ENCODE results near the gene FFAR1.

FFAR1 gene

GRCh38 chr19:35340431-35340830 lies 7.3 kb upstream of the FFAR1 start:
- no peak overlapping the region for H3K4me3 ChIP-seq (ENCODE audit: low read length)
- H3K27me3 ChIP-seq (ENCODE audit: insufficient read depth, low read length), result peaks cover 4% of the 10 kb centered on the region

GRCh38 chr19:35341006-35341405 lies 6.7 kb upstream of the FFAR1 start:
- Histone ChIP-seq H2AFZ (ENCODE audit: low read depth, low read length) (no peak overlapping the region), H3K9me3 (ENCODE audit: low read length) (no peaks in the 10 kb centered on the region), H3K36me3 (ENCODE audit: insufficient read depth, low read length) (no peaks in the 10 kb centered on the region), H3K27me3 (ENCODE audit: insufficient read depth, low read length) (peaks cover 10% of the 10 kb centered on the region), H3K4me1 (ENCODE audit: insufficient read depth, low read length) (no peaks in the 10 kb centered on the region), H3K4me3 (ENCODE audit: low read length) (no peak overlapping the region)

More at GRCh38 chr19:35340431-35340830, 7.3 kb upstream of the FFAR1 start:
- Histone ChIP-seq H3K9me3 (ENCODE audit: low read length) (no peaks in the 10 kb centered on the region), H3K4me1 (ENCODE audit: insufficient read depth, low read length) (no peaks in the 10 kb centered on the region), H2AFZ (ENCODE audit: low read depth, low read length) (no peak overlapping the region), H3K36me3 (ENCODE audit: insufficient read depth, low read length) (no peaks in the 10 kb centered on the region)

- no peaks in the 10 kb centered on the region for H3K4me1 ChIP-seq (ENCODE audit: insufficient read depth, low read length)
- no peak overlapping the region for H2AFZ ChIP-seq (ENCODE audit: low read depth, low read length)
- H3K9me3 ChIP-seq (ENCODE audit: low read length), result no peaks in the 10 kb centered on the region
- H3K36me3 ChIP-seq (ENCODE audit: insufficient read depth, low read length), result no peaks in the 10 kb centered on the region
- H3K4me3 ChIP-seq (ENCODE audit: low read length), result no peak overlapping the region
- peaks cover 14% of the 10 kb centered on the region for H3K27me3 ChIP-seq (ENCODE audit: insufficient read depth, low read length)
Measured at GRCh38 chr19:35341565-35342225, 6.0 kb upstream of the FFAR1 start.

GRCh38 chr19:35342430-35342829 lies 5.3 kb upstream of the FFAR1 start:
- no peaks in the 10 kb centered on the region for H3K9me3 ChIP-seq (ENCODE audit: low read length)
- H3K36me3 ChIP-seq (ENCODE audit: insufficient read depth, low read length), result no peaks in the 10 kb centered on the region
- H2AFZ ChIP-seq (ENCODE audit: low read depth, low read length), result no peak overlapping the region
- peaks cover 20% of the 10 kb centered on the region for H3K27me3 ChIP-seq (ENCODE audit: insufficient read depth, low read length)
- no peaks in the 10 kb centered on the region for H3K4me1 ChIP-seq (ENCODE audit: insufficient read depth, low read length)
- H3K4me3 ChIP-seq (ENCODE audit: low read length), result no peak overlapping the region

- H3K4me3 ChIP-seq (ENCODE audit: low read length), result no peak overlapping the region
- no peak overlapping the region for H2AFZ ChIP-seq (ENCODE audit: low read depth, low read length)
- H3K27me3 ChIP-seq (ENCODE audit: insufficient read depth, low read length), result peaks cover 33% of the 10 kb centered on the region
Measured at GRCh38 chr19:35344511-35345031, 3.1 kb upstream of the FFAR1 start.

GRCh38 chr19:35345671-35346111 lies 2.0 kb upstream of the FFAR1 start:
- Histone ChIP-seq H3K27me3 (ENCODE audit: insufficient read depth, low read length) (peaks cover 41% of the 10 kb centered on the region), H3K4me1 (ENCODE audit: insufficient read depth, low read length) (no peaks in the 10 kb centered on the region), H3K4me3 (ENCODE audit: low read length) (no peak overlapping the region), H2AFZ (ENCODE audit: low read depth, low read length) (no peak overlapping the region), H3K9me3 (ENCODE audit: low read length) (peaks cover 2% of the 10 kb centered on the region), H3K36me3 (ENCODE audit: insufficient read depth, low read length) (no peaks in the 10 kb centered on the region)

More at GRCh38 chr19:35344511-35345031, 3.1 kb upstream of the FFAR1 start:
- Histone ChIP-seq H3K36me3 (ENCODE audit: insufficient read depth, low read length) (no peaks in the 10 kb centered on the region), H3K9me3 (ENCODE audit: low read length) (peaks cover 2% of the 10 kb centered on the region), H3K4me1 (ENCODE audit: insufficient read depth, low read length) (no peaks in the 10 kb centered on the region)

- H3K4me1 ChIP-seq (ENCODE audit: insufficient read depth, low read length), result no peaks in the 10 kb centered on the region
- H3K9me3 ChIP-seq (ENCODE audit: low read length), result peaks cover 2% of the 10 kb centered on the region
- no peak overlapping the region for H2AFZ ChIP-seq (ENCODE audit: low read depth, low read length)
- H3K36me3 ChIP-seq (ENCODE audit: insufficient read depth, low read length), result no peaks in the 10 kb centered on the region
- H3K27me3 ChIP-seq (ENCODE audit: insufficient read depth, low read length), result peaks cover 44% of the 10 kb centered on the region
- H3K4me3 ChIP-seq (ENCODE audit: low read length), result no peak overlapping the region
Measured at GRCh38 chr19:35346193-35347052, 1.3 kb upstream of the FFAR1 start.

GRCh38 chr19:35347930-35348298 lies 212 bp downstream of the FFAR1 start:
- Histone ChIP-seq H3K27me3 (ENCODE audit: insufficient read depth, low read length) (peaks cover 44% of the 10 kb centered on the region), H3K9me3 (ENCODE audit: low read length) (peaks cover 2% of the 10 kb centered on the region), H3K4me3 (ENCODE audit: low read length) (no peak overlapping the region), H3K4me1 (ENCODE audit: insufficient read depth, low read length) (no peaks in the 10 kb centered on the region), H2AFZ (ENCODE audit: low read depth, low read length) (no peak overlapping the region), H3K36me3 (ENCODE audit: insufficient read depth, low read length) (no peaks in the 10 kb centered on the region)

GRCh38 chr19:35348911-35349611 lies 1.4 kb downstream of the FFAR1 start:
- peaks cover 44% of the 10 kb centered on the region for H3K27me3 ChIP-seq (ENCODE audit: insufficient read depth, low read length)
- H3K4me3 ChIP-seq (ENCODE audit: low read length), result no peak overlapping the region
- peaks cover 2% of the 10 kb centered on the region for H3K9me3 ChIP-seq (ENCODE audit: low read length)
- no peaks in the 10 kb centered on the region for H3K36me3 ChIP-seq (ENCODE audit: insufficient read depth, low read length)
- H3K4me1 ChIP-seq (ENCODE audit: insufficient read depth, low read length), result no peaks in the 10 kb centered on the region
- no peak overlapping the region for H2AFZ ChIP-seq (ENCODE audit: low read depth, low read length)

- H3K36me3 ChIP-seq (ENCODE audit: insufficient read depth, low read length), result no peaks in the 10 kb centered on the region
- H3K27me3 ChIP-seq (ENCODE audit: insufficient read depth, low read length), result peaks cover 42% of the 10 kb centered on the region
- H3K4me1 ChIP-seq (ENCODE audit: insufficient read depth, low read length), result no peaks in the 10 kb centered on the region
- no peak overlapping the region for H2AFZ ChIP-seq (ENCODE audit: low read depth, low read length)
- H3K4me3 ChIP-seq (ENCODE audit: low read length), result no peak overlapping the region
- peaks cover 2% of the 10 kb centered on the region for H3K9me3 ChIP-seq (ENCODE audit: low read length)
Measured at GRCh38 chr19:35349614-35350521, 2.2 kb downstream of the FFAR1 start.

GRCh38 chr19:35350591-35350990 lies 2.9 kb downstream of the FFAR1 start:
- H3K36me3 ChIP-seq (ENCODE audit: insufficient read depth, low read length), result no peaks in the 10 kb centered on the region
- H2AFZ ChIP-seq (ENCODE audit: low read depth, low read length), result no peak overlapping the region
- H3K4me1 ChIP-seq (ENCODE audit: insufficient read depth, low read length), result no peaks in the 10 kb centered on the region
- H3K4me3 ChIP-seq (ENCODE audit: low read length), result no peak overlapping the region
- H3K9me3 ChIP-seq (ENCODE audit: low read length), result peaks cover 2% of the 10 kb centered on the region
- H3K27me3 ChIP-seq (ENCODE audit: insufficient read depth, low read length), result peaks cover 43% of the 10 kb centered on the region

All from neuron (in vitro differentiated cells).